Dedifferentiated amniotic fluid mesenchymal stem cell (primary cell): ENCODE measurements around the gene SEMA6D.
A peak's percentile ranks its signal among the peaks of the same experiment; 100 is the strongest.

Experiments used
- DNase-seq: peaks from one replicate; pipeline ENCODE4 v3.0.0-alpha.2; 2016; ENCODE audit errors: extremely low spot score

SEMA6D gene

GRCh38 chr15:47743385-47743784 lies 26.1 kb downstream of the SEMA6D start:
- DNase-seq: no peak

GRCh38 chr15:47743886-47744285 lies 26.6 kb downstream of the SEMA6D start:
- DNase-seq: no peak

GRCh38 chr15:47744496-47744895 lies 27.2 kb downstream of the SEMA6D start:
- DNase-seq: no peak

GRCh38 chr15:47744973-47745372 lies 27.7 kb downstream of the SEMA6D start:
- DNase-seq: no peak

GRCh38 chr15:47746516-47746915 lies 29.2 kb downstream of the SEMA6D start:
- DNase-seq: no peak

- peak; percentile 38 for DNase-seq
Measured at GRCh38 chr15:47750030-47750739, 32.9 kb downstream of the SEMA6D start.

GRCh38 chr15:47750740-47751262 lies 33.5 kb downstream of the SEMA6D start:
- no peak for DNase-seq

- no peak for DNase-seq
Measured at GRCh38 chr15:47753591-47753990, 36.3 kb downstream of the SEMA6D start.

GRCh38 chr15:47754312-47754711 lies 37.0 kb downstream of the SEMA6D start:
- DNase-seq: no peak

GRCh38 chr15:47755941-47756340 lies 38.6 kb downstream of the SEMA6D start:
- DNase-seq: no peak

- peak; percentile 61 for DNase-seq
Measured at GRCh38 chr15:47756872-47757271, 39.6 kb downstream of the SEMA6D start.

GRCh38 chr15:47757331-47757730 lies 40.0 kb downstream of the SEMA6D start:
- no peak for DNase-seq

GRCh38 chr15:47762621-47763020 lies 45.3 kb downstream of the SEMA6D start:
- no peak for DNase-seq

GRCh38 chr15:47764666-47765065 lies 47.4 kb downstream of the SEMA6D start:
- no peak for DNase-seq

GRCh38 chr15:47766406-47766805 lies 49.1 kb downstream of the SEMA6D start:
- no peak for DNase-seq

- DNase-seq: no peak
Measured at GRCh38 chr15:47767035-47767434, 49.7 kb downstream of the SEMA6D start.

- DNase-seq: no peak
Measured at GRCh38 chr15:47768735-47769134, 51.4 kb downstream of the SEMA6D start.

- DNase-seq: no peak
Measured at GRCh38 chr15:47769166-47769565, 51.9 kb downstream of the SEMA6D start.

GRCh38 chr15:47773143-47773542 lies 55.8 kb downstream of the SEMA6D start:
- no peak for DNase-seq

- DNase-seq: no peak
Measured at GRCh38 chr15:47778263-47778770, 61.0 kb downstream of the SEMA6D start.

- no peak for DNase-seq
Measured at GRCh38 chr15:47780971-47781370, 63.7 kb downstream of the SEMA6D start.

- no peak for DNase-seq
Measured at GRCh38 chr15:47781527-47781926, 64.2 kb downstream of the SEMA6D start.

GRCh38 chr15:47784820-47785219 lies 67.5 kb downstream of the SEMA6D start:
- DNase-seq: no peak

- DNase-seq: no peak
Measured at GRCh38 chr15:47786371-47786770, 69.1 kb downstream of the SEMA6D start.
